ENCODE data around the gene CYB561A3. TPM values are rescaled to one million over a fixed set of nuclear protein-coding genes. Genes with fewer than 3 reads are reported as not detected.

The CYB561A3 gene
- polyA plus RNA-seq, 1 experiment: 91.3 TPM

DNA sequence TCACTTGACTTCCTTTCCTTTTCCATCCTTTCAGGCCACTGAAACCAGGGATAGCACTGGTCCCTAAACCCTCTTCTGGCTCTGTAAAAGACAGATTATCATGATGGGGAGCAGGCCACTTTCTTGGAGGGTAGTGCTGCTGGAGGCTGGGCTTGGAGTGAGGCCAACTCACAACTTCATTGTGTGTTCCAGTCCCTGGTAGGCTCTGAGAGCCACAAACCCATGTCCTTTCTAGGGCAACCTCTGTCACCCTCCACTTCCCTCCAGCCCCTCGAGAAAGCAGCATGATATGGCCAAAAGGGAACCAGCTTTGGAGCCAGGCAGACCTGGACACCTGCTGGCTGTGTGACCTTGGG, 26.3 kb downstream of the CYB561A3 start:
- TF ChIP-seq, protein P1, sequence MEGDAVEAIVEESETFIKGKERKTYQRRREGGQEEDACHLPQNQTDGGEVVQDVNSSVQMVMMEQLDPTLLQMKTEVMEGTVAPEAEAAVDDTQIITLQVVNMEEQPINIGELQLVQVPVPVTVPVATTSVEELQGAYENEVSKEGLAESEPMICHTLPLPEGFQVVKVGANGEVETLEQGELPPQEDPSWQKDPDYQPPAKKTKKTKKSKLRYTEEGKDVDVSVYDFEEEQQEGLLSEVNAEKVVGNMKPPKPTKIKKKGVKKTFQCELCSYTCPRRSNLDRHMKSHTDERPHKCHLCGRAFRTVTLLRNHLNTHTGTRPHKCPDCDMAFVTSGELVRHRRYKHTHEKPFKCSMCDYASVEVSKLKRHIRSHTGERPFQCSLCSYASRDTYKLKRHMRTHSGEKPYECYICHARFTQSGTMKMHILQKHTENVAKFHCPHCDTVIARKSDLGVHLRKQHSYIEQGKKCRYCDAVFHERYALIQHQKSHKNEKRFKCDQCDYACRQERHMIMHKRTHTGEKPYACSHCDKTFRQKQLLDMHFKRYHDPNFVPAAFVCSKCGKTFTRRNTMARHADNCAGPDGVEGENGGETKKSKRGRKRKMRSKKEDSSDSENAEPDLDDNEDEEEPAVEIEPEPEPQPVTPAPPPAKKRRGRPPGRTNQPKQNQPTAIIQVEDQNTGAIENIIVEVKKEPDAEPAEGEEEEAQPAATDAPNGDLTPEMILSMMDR (IDR thresholded peaks at IDR 0.05; ENCODE audit: insufficient read depth, low read depth, low read length): no peak
- Histone ChIP-seq H3K36me3 (ENCODE audit: control insufficient read depth, insufficient read depth, low read length) (no peaks in the 10 kb centered on the region; the same call in 1 of the 2 replicates), H3K4me3 (ENCODE audit: low read depth, low read length) (no peak overlapping the region), H3K27me3 (ENCODE audit: control insufficient read depth, insufficient read depth, low read length) (no peaks in the 10 kb centered on the region)
- ChIA-PET CTCF (interaction anchor here (1.3 to 10.9 kb wide), 17 partner anchors 7 to 89 kb away, joined by 3 to 374 read pairs (median 8); partner anchors contain the start of genes CYB561A3, TMEM138 and TMEM216), POLR2A (no interaction called here)
- DNase-seq (ENCODE audit: low read depth): no peak

DNA sequence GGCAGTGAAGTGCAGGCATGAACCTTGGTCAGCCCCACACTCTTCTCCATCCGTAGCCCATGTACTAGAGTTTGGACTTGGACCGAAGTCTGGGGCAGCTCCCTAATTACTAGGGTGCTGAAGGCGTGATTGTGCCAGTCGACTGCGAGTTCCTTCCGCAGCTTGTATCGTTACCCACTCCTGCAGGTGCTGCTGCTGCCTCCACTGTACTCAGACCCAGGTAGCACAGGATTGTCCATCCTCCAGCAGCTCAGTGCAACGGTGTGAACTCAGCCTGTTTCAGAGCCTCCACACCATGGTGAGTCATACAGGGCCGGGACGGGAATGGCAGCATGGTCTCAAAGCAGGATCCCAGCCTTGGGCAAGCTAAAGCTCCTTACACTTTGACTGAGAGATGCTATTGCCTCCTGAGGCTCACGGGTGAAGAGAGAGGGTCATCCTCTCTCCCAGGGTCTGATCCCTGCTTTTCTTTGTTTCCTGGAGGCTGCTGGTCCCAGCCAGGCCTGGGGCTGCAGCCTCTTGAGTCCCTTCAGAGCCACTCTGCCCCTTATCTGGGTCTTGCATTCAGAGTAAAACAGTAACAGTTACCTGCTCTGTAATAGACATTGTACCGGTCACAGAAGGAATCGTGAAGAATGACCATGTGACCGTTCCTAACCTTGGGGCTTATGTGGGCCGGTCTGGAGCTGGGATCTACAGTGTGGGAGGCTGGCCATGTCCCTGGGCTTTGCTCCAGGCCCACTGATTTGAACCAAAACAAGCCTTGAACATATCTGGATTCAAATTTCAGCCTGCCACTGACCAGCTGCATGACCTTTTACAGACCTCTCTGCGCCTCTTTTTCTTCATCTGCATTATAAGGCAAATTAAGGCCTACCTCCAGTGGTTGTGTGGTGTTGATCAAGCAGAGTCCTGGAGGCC, 27.0 kb downstream of the CYB561A3 start:
- no peaks in the 10 kb centered on the region for H3K27me3 ChIP-seq (ENCODE audit: control insufficient read depth, insufficient read depth, low read length)
- TF ChIP-seq, protein P1 (IDR thresholded peaks at IDR 0.05; ENCODE audit: insufficient read depth, low read depth, low read length): no peak
- no peak overlapping the region for H3K4me3 ChIP-seq (ENCODE audit: low read depth, low read length)
- POLR2A ChIA-PET: no interaction called here
- peaks cover 2% of the 10 kb centered on the region; the same call in 1 of the 2 replicates for H3K36me3 ChIP-seq (ENCODE audit: control insufficient read depth, insufficient read depth, low read length)
- no peak for DNase-seq (ENCODE audit: low read depth)
- CTCF ChIA-PET: interaction anchor here (1.0 to 10.9 kb wide), 6 partner anchors 12 to 81 kb away, joined by 3 to 374 read pairs (median 58); partner anchors contain the start of genes CYB561A3, TMEM138 and TMEM216

- Histone ChIP-seq H3K36me3 (ENCODE audit: control insufficient read depth, insufficient read depth, low read length) (peaks cover 9% of the 10 kb centered on the region), H3K27me3 (ENCODE audit: control insufficient read depth, insufficient read depth, low read length) (no peaks in the 10 kb centered on the region), H3K4me3 (ENCODE audit: low read depth, low read length) (peak overlapping the region; percentile 95)
- CTCF ChIA-PET: interaction anchor here (1.0 to 10.9 kb wide), 5 partner anchors 13 to 80 kb away, joined by 4 to 374 read pairs (median 60); partner anchors contain the start of genes CYB561A3, TMEM138 and TMEM216
- DNase-seq (ENCODE audit: low read depth): no peak
- POLR2A ChIA-PET: no interaction called here
- TF ChIP-seq, protein P1 (IDR thresholded peaks at IDR 0.05; ENCODE audit: insufficient read depth, low read depth, low read length): no peak
Measured at GRCh38 chr11:61333550-61334433, 27.9 kb downstream of the CYB561A3 start.

- Histone ChIP-seq H3K4me3 (ENCODE audit: low read depth, low read length) (peak within 1 kb of the TSS; percentile 95), H3K36me3 (ENCODE audit: control insufficient read depth, insufficient read depth, low read length) (peaks cover 10% of the 10 kb centered on the region), H3K27me3 (ENCODE audit: control insufficient read depth, insufficient read depth, low read length) (no peaks in the 10 kb centered on the region)
- POLR2A ChIA-PET: no interaction called here
- CTCF ChIA-PET: interaction anchor here (5.1 to 10.9 kb wide), 3 partner anchors 30 to 59 kb away, joined by 60 to 374 read pairs (median 82); partner anchors contain the start of genes CYB561A3, TMEM138 and TMEM216
- TF ChIP-seq, protein P1 (IDR thresholded peaks at IDR 0.05; ENCODE audit: insufficient read depth, low read depth, low read length): no peak
- peak; percentile 53 for DNase-seq (ENCODE audit: low read depth)
Measured at GRCh38 chr11:61332797-61333549, 28.7 kb downstream of the CYB561A3 start, which contains the start of the genes DDB1 and TKFC. Gene DDB1 (minus strand): TSS chr11:61333105. CDS start chr11:61332968, 137 bp downstream. Gene TKFC (plus strand): TSS chr11:61333228. CDS start chr11:61334729, 1,501 bp downstream.

Measured in BJ (cell line).